GM23248 (cell line): ENCODE measurements around the gene FRMD3.

Source experiments
- EZH2 ChIP-seq: fragments of 200-600 bp; sonication (generic); IDR thresholded peaks from 2 replicates; pipeline ENCODE4 v1.6.1; 2018; ENCODE audit warnings: antibody characterized with exemption, mild to moderate bottlenecking; ENCODE audit not compliant: insufficient read depth, poor library complexity, severe bottlenecking
- EZH2phosphoT487 ChIP-seq: fragments of 200-600 bp; sonication (generic); IDR thresholded peaks from 2 replicates; pipeline ENCODE4 v1.6.1; 2018; ENCODE audit warnings: antibody characterized with exemption, moderate library complexity, mild to moderate bottlenecking, low read depth; ENCODE audit not compliant: insufficient read depth

DNA sequence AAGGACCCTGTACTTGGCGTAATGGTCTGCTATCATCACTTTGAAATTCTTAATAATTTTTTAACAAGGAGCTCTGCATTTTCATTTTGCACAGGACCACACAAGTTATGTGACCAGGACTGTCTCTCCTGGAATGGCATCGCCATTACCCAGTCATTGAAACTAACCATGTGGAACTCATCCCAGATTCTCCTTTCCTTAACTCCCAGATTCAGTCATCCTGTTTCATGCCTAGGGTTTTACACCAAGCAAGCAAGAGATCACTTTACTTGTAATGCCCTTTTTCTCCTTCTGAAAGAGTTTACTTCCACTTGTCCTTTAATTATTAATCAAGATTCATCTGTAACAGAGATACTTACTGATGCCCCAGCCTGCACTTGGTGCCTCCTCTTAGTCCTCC is 12.0 kb downstream of the FRMD3 start:
- TF ChIP-seq EZH2 (no peak), EZH2phosphoT487 (no peak)
